ENCODE measurements around the gene MAML2.

DNA sequence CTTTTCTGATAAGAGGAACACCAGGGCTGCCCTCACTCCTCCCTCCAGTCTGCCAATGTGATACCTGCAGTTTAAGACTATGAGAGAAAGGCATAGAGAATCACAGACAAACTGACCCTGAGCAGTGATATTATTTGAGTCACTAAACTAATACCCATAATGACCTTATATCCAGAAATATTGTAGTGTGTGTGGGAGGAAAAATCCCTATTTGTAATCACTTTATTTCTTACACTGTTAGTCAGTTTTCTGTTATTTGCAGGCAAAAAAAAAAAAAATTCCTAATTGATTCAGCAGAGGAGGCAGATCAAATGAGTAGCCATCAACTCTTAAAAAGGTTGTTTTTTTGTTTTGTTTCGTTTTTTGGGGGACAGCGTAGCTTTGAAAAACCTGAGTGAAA, 82.5 kb downstream of the MAML2 start:
- TF ChIP-seq CTCF (conservative IDR thresholded peaks at IDR 0.05; ENCODE audit: low read length) = no peak
- no peak for TF ChIP-seq EZH2phosphoT487 (IDR thresholded peaks at IDR 0.05; ENCODE audit: borderline replicate concordance, low read depth, low read length)
